Loucy (cell line): ENCODE measurements around the gene DCAF6.
A peak's percentile ranks its signal among the peaks of the same experiment; 100 is the strongest.

Source experiments
- H2AFZ ChIP-seq: fragments of 200-600 bp; sonication (generic); 2 replicates; pipeline ENCODE4 v1.6.0; 2016; ENCODE audit warnings: antibody characterized with exemption, mild to moderate bottlenecking, low read length, moderate library complexity
- H3F3A ChIP-seq: fragments of 200-600 bp; 2 replicates; pipeline ENCODE4 v1.6.0; 2016; ENCODE audit warnings: antibody characterized with exemption, low read depth, mild to moderate bottlenecking
- H3K27me3 ChIP-seq: fragments of 200-600 bp; sonication (generic); 2 replicates; pipeline ENCODE4 v1.6.1; 2014; ENCODE audit warnings: low read length, mild to moderate bottlenecking; ENCODE audit not compliant: insufficient read depth, poor library complexity, severe bottlenecking
- H3K36me3 ChIP-seq: fragments of 200-600 bp; sonication (generic); 2 replicates; pipeline ENCODE4 v1.6.1; 2016; ENCODE audit warnings: low read length; ENCODE audit not compliant: insufficient read depth
- H3K4me1 ChIP-seq: fragments of 200-600 bp; sonication (generic); 2 replicates; pipeline ENCODE4 v1.5.1; 2014; ENCODE audit warnings: low read length, mild to moderate bottlenecking; ENCODE audit not compliant: insufficient read depth, poor library complexity, severe bottlenecking
- H3K4me2 ChIP-seq: fragments of 200-600 bp; sonication (generic); 2 replicates; pipeline ENCODE4 v1.6.0; 2014; ENCODE audit warnings: antibody characterized with exemption, low read length, low read depth, mild to moderate bottlenecking; ENCODE audit not compliant: poor library complexity, severe bottlenecking
- H3K4me3 ChIP-seq: fragments of 200-600 bp; sonication (generic); 2 replicates; pipeline ENCODE4 v1.5.1; 2014; ENCODE audit warnings: low read length, mild to moderate bottlenecking, mixed read lengths; ENCODE audit not compliant: poor library complexity, severe bottlenecking
- H3K79me2 ChIP-seq: fragments of 200-600 bp; sonication (generic); 2 replicates; pipeline ENCODE4 v1.6.1; 2014; ENCODE audit warnings: low read length; ENCODE audit not compliant: insufficient read depth
- H3K9ac ChIP-seq: fragments of 200-600 bp; sonication (generic); 2 replicates; pipeline ENCODE4 v1.6.0; 2014; ENCODE audit warnings: mild to moderate bottlenecking, low read depth, low read length, moderate library complexity; ENCODE audit not compliant: poor library complexity, severe bottlenecking
- H3K9me2 ChIP-seq: fragments of 200-600 bp; sonication (generic); replicated peaks from 2 replicates; pipeline ENCODE4 v1.6.1; 2016; ENCODE audit warnings: low read depth, low read length, mixed read lengths
- H3K9me3 ChIP-seq: fragments of 200-600 bp; sonication (generic); 2 replicates; pipeline ENCODE4 v1.6.1; 2014; ENCODE audit warnings: mild to moderate bottlenecking, antibody characterized with exemption, low read length, low read depth; ENCODE audit not compliant: insufficient read depth
- H4K20me1 ChIP-seq: fragments of 200-600 bp; sonication (generic); 2 replicates; pipeline ENCODE4 v1.6.0; 2014; ENCODE audit warnings: antibody characterized with exemption, low read length, mild to moderate bottlenecking; ENCODE audit not compliant: insufficient read depth, poor library complexity, severe bottlenecking
- EZH2phosphoT487 ChIP-seq: fragments of 200-600 bp; IDR thresholded peaks from 2 replicates; pipeline ENCODE4 v1.6.1; 2018; ENCODE audit warnings: antibody characterized with exemption, mild to moderate bottlenecking, moderate library complexity, borderline replicate concordance
- TF ChIP-seq, protein P1 (sequence below): fragments of 200-600 bp; sonication (generic); conservative IDR thresholded peaks from 2 replicates; pipeline ENCODE4 v1.5.1; 2014; ENCODE audit warnings: mild to moderate bottlenecking, antibody characterized with exemption, low read length

Gene DCAF6

DNA sequence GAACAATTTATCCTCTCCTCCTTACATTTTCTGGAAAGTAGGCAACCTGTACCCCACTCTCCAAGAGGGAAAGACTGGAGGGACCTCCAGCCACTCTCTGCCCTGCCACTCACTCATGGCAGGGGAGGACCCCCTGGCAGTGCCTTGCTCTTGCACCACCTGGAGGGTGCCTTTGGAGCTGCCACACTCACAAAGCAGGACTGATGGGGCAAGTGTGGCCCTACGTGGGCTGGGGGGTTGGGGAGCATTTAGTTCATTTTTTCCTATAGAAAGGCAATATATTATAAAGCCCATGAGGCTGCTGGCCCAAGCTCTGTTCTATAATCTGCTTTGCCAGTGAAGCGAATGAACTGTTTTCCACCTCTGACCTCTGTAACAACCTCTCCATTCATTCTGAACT, 150.0 kb downstream of the DCAF6 start:
- peaks cover 21% of the 10 kb centered on the region for H3K4me1 ChIP-seq
- H3K27me3 ChIP-seq: no peaks in the 10 kb centered on the region
- no peaks in the 10 kb centered on the region for H3K9me2 ChIP-seq
- no peaks in the 10 kb centered on the region for H3K79me2 ChIP-seq
- no peak overlapping the region for H3K4me3 ChIP-seq
- H2AFZ ChIP-seq: no peak overlapping the region
- no peak overlapping the region for H3K4me2 ChIP-seq
- TF ChIP-seq, protein P1, sequence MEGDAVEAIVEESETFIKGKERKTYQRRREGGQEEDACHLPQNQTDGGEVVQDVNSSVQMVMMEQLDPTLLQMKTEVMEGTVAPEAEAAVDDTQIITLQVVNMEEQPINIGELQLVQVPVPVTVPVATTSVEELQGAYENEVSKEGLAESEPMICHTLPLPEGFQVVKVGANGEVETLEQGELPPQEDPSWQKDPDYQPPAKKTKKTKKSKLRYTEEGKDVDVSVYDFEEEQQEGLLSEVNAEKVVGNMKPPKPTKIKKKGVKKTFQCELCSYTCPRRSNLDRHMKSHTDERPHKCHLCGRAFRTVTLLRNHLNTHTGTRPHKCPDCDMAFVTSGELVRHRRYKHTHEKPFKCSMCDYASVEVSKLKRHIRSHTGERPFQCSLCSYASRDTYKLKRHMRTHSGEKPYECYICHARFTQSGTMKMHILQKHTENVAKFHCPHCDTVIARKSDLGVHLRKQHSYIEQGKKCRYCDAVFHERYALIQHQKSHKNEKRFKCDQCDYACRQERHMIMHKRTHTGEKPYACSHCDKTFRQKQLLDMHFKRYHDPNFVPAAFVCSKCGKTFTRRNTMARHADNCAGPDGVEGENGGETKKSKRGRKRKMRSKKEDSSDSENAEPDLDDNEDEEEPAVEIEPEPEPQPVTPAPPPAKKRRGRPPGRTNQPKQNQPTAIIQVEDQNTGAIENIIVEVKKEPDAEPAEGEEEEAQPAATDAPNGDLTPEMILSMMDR: peak; percentile 54
- no peak for TF ChIP-seq EZH2phosphoT487
- no peaks in the 10 kb centered on the region for H3K9me3 ChIP-seq
- no peak overlapping the region for H3K9ac ChIP-seq
- no peaks in the 10 kb centered on the region for H3F3A ChIP-seq
- no peaks in the 10 kb centered on the region for H3K36me3 ChIP-seq
- H4K20me1 ChIP-seq: no peaks in the 10 kb centered on the region

DNA sequence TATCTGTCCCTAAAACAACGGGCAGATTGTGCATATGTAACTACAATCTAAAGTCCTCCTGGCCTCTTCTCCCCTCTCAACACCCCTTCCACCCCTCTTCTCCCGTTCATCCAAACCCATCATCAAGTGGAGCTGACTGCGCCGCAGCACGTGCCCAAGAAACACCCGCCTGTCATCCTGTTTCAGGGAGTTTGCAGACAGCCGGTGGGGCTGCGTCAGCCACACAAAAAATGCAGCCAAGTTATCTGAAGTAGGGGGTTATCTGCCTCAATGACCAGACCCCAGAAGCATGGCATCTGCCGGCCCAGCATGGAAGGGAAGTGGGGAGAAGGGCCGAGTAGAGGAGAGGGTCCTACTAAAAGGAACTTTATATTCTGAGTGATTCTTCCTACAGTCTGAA, 151.2 kb downstream of the DCAF6 start:
- no peaks in the 10 kb centered on the region for H4K20me1 ChIP-seq
- H2AFZ ChIP-seq: no peak overlapping the region
- H3K4me3 ChIP-seq: no peak overlapping the region
- no peaks in the 10 kb centered on the region for H3F3A ChIP-seq
- no peaks in the 10 kb centered on the region for H3K27me3 ChIP-seq
- H3K4me1 ChIP-seq: peaks cover 17% of the 10 kb centered on the region
- H3K36me3 ChIP-seq: no peaks in the 10 kb centered on the region
- no peak overlapping the region for H3K4me2 ChIP-seq
- H3K9ac ChIP-seq: no peak overlapping the region
- no peak for TF ChIP-seq EZH2phosphoT487
- TF ChIP-seq, protein P1: no peak
- no peaks in the 10 kb centered on the region for H3K9me2 ChIP-seq
- H3K9me3 ChIP-seq: no peaks in the 10 kb centered on the region
- no peaks in the 10 kb centered on the region for H3K79me2 ChIP-seq

DNA sequence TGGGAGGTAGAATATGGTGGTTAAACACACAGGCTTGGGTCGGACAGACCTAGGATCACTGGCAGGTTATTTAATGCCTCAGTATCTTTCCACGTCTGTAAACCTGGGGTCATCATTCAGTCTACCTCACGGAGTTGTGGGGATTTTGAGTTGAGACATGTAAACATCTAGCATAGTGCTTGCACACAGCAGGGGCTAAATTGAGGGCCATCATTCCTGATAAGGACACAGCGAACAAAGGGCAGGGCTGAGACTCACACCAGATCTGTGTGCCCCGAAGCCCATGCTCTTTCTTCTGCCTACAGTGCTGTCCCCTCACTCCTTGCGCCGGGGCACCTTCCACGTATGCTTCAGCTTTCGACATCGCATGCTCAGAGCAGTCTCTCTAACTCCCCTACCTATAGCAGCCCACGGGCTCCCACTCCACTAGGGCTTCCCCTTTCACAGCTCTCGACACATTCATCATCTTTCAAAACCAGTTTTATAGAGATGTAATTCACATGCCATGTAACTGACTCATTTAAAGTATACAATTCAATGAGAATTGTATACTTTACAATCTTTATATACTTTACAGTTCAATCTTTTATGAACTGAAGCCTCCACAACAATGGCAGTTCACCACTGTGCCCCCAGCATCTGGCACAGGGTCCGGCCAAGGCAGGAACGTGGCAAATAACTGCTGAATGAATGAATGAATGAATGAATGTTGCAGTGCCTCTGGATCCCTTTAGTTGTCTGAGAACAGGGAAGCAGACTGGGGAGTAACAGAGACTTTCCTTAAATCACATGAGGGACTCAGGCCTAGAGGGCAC, 152.2 kb downstream of the DCAF6 start:
- no peaks in the 10 kb centered on the region for H3K79me2 ChIP-seq
- TF ChIP-seq EZH2phosphoT487: no peak
- TF ChIP-seq, protein P1: no peak
- no peak overlapping the region for H3K9ac ChIP-seq
- no peaks in the 10 kb centered on the region for H3K27me3 ChIP-seq
- H3K4me2 ChIP-seq: no peak overlapping the region
- no peak overlapping the region for H3K4me3 ChIP-seq
- H2AFZ ChIP-seq: no peak overlapping the region
- no peaks in the 10 kb centered on the region for H3K36me3 ChIP-seq
- H3K9me3 ChIP-seq: no peaks in the 10 kb centered on the region
- no peaks in the 10 kb centered on the region for H4K20me1 ChIP-seq
- no peaks in the 10 kb centered on the region for H3K9me2 ChIP-seq
- H3K4me1 ChIP-seq: peaks cover 7% of the 10 kb centered on the region
- no peaks in the 10 kb centered on the region for H3F3A ChIP-seq
